Astrocyte of the spinal cord (primary cell): Measurements from ENCODE around the gene STIM1.

ENCODE experiments used
- DNase-seq: peaks from one replicate; pipeline ENCODE4 v3.0.0; 2011; ENCODE audit warnings: low read depth, low spot score
- H3K4me3 ChIP-seq: 2 replicates; pipeline ENCODE4 v1.5.1; 2011; ENCODE audit warnings: low read depth, mild to moderate bottlenecking, low read length, moderate library complexity
- in situ Hi-C: cut with HindIII; loops from 2 replicates; pipeline ENCODE4 v1.10.0; 2017; ENCODE audit warnings: low sequenced_read_pairs
- TF ChIP-seq, protein P1 (sequence below): IDR thresholded peaks from 2 replicates; pipeline ENCODE4 v1.5.1; 2012; ENCODE audit warnings: low read depth, mild to moderate bottlenecking, low read length, inconsistent platforms

The STIM1 gene

DNA sequence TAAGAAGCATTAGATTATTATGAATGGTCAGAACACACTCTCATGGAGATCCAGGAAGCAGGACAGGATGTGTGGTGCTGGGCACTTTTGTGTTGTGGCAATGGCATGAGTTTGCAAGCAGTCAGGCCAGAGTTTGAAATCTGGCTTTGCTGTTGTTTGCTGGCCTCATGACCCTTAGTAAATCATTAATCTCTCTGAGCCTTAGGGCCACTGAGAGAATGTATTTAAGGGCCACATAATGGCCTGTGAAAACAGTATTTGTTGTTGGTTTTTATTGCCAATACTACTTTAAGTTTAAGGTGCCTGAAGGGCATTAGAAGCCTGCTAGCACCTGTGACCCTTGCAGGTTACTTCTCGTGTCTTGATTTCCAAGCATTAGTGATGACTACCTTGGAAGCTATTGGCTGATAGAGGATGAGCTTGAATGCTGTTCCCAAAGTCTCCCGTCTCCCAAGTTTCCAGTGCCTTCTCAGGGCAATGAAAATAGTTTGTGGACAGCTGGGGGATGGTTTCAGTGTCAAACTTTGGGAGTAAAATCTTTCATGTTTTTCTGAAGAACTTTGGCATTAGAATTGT, 24.6 kb downstream of the STIM1 start:
- H3K4me3 ChIP-seq, result no peak overlapping the region
- TF ChIP-seq, protein P1, sequence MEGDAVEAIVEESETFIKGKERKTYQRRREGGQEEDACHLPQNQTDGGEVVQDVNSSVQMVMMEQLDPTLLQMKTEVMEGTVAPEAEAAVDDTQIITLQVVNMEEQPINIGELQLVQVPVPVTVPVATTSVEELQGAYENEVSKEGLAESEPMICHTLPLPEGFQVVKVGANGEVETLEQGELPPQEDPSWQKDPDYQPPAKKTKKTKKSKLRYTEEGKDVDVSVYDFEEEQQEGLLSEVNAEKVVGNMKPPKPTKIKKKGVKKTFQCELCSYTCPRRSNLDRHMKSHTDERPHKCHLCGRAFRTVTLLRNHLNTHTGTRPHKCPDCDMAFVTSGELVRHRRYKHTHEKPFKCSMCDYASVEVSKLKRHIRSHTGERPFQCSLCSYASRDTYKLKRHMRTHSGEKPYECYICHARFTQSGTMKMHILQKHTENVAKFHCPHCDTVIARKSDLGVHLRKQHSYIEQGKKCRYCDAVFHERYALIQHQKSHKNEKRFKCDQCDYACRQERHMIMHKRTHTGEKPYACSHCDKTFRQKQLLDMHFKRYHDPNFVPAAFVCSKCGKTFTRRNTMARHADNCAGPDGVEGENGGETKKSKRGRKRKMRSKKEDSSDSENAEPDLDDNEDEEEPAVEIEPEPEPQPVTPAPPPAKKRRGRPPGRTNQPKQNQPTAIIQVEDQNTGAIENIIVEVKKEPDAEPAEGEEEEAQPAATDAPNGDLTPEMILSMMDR, result no peak
- no peak for DNase-seq
- in situ Hi-C loops, result no loop called here

DNA sequence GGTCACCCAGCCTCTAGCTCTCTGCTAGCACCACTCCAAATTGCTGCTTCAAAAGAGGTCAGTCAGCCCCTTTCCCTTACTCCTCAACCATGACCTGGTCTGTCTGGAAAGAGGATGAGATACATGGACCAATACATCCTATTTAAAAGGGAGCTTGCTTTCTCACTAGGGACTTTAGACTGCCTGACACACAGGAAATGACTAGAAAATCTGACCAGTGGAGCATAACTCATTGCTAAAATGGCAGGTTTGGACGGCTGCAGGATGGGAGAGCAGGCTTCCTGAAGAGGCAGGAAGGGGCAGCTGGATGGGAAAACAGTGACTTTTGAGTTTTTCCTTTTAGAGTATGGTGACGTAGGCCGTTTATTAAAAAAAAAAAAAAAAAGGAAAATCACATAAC, 25.3 kb downstream of the STIM1 start:
- DNase-seq, result peak; percentile 29
- H3K4me3 ChIP-seq, result no peak overlapping the region
- TF ChIP-seq, protein P1, result no peak
- in situ Hi-C loops, result no loop called here

DNA sequence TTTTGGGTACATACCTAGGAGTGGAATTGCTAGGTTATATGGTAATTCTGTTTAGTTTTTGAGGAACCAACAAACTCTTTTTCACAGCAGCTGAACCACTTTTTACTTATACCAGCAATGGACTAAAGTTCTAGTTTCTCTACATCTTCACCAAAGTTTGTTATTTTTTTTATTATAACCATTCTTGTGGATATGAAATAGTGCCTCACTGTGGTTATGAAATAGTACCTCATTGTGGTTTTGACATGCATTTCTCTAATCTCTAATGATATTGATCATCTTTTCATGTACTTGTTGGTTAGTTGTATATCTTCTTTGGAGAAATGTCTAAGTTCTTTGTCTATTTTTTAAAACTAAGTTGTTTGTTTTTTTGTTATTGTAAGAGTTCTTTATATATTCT, 27.2 kb downstream of the STIM1 start:
- no peak for DNase-seq
- in situ Hi-C loops, result no loop called here
- TF ChIP-seq, protein P1, result no peak
- no peak overlapping the region for H3K4me3 ChIP-seq

DNA sequence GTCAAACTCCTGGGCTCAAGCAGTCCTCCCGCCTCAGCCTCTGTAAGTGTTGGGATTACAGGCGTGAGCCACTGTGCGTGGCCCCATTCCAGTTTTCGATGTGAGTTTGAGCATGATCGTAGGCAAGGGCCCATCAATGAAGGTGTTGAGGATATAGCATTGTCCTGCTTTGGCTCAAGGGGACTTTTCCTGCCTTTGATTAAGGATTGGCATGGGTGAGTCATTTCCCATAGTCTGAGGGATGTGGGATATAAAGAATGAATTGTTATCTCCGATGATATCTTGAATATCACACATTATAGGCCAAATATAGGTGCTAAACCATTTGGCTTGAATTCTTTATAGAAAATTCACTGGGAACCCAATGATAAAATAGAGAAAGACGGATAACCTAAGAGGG, 30.4 kb downstream of the STIM1 start:
- in situ Hi-C loops, result no loop called here
- TF ChIP-seq, protein P1, result no peak
- DNase-seq, result no peak
- H3K4me3 ChIP-seq, result no peak overlapping the region

DNA sequence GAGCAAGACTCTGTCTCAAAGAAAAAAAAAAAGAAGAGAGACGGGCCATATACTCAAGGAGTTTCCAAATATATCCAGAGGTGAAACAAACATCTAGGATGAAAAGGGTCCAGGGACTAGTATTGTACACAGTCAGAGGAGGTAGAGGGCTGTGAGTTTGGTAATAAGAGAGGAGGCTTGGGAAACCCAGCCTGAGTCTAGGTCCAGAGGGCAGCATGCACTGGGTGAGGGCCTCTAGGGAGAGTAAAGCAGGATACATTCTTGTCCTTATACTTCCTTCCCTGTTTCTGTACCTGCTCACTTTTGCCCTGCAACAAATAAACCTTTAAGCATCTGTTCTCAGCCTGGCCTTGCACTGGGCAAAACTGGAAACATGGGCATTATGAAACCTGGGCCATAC, 31.5 kb downstream of the STIM1 start:
- TF ChIP-seq, protein P1, result no peak
- in situ Hi-C loops, result no loop called here
- DNase-seq, result no peak
- no peak overlapping the region for H3K4me3 ChIP-seq

DNA sequence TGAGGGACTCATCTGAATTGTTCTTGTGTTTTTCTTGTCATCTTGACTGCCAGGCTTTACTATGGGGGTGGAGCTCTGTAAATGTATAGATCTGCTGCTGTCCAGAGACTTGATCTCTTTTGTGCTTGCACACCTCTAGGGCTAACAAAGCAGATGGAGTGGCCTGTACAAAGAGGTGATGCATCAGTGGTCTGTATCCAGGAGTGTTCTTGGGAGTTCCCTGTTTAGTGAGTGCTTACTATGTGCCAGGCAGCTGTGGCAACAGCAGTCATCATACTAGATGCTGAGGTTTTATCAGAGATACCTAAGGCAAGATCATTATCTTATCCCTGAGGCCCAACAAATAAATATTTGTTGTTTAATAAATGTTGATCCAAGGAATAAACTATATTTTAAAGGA, 33.4 kb downstream of the STIM1 start:
- no peak overlapping the region for H3K4me3 ChIP-seq
- TF ChIP-seq, protein P1, result no peak
- no peak for DNase-seq
- in situ Hi-C loops, result no loop called here

DNA sequence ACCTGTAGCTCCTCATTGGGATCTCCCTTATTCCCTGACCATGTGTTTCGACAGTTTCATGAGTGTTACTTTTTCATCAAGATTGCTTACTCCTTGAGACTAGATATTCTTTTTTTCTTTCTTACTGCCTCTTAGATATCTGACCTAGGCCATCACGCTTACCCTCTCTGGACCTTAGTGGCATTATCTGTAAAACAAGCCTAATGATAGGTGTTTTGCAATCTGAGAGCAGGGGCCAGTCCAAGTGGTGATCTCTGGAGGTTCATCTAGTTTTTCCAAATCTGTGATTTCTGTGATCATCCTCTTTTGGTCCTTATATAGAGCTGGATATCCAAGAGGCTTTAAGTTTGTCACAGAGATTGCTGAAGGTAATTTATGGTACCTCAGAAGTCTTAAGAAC, 34.5 kb downstream of the STIM1 start:
- DNase-seq, result no peak
- in situ Hi-C loops, result no loop called here
- H3K4me3 ChIP-seq, result no peak overlapping the region
- TF ChIP-seq, protein P1, result no peak
